HG02852 (cell line): ENCODE measurements around the gene ASF1A.

ENCODE experiments used
- ATAC-seq: cut with Tn5 transposase; IDR thresholded peaks from one replicate; pipeline ENCODE4 v1.9.1; 2021; ENCODE audit warnings: mild to moderate bottlenecking, moderate library complexity; ENCODE audit not compliant: unreplicated experiment

Gene ASF1A

DNA sequence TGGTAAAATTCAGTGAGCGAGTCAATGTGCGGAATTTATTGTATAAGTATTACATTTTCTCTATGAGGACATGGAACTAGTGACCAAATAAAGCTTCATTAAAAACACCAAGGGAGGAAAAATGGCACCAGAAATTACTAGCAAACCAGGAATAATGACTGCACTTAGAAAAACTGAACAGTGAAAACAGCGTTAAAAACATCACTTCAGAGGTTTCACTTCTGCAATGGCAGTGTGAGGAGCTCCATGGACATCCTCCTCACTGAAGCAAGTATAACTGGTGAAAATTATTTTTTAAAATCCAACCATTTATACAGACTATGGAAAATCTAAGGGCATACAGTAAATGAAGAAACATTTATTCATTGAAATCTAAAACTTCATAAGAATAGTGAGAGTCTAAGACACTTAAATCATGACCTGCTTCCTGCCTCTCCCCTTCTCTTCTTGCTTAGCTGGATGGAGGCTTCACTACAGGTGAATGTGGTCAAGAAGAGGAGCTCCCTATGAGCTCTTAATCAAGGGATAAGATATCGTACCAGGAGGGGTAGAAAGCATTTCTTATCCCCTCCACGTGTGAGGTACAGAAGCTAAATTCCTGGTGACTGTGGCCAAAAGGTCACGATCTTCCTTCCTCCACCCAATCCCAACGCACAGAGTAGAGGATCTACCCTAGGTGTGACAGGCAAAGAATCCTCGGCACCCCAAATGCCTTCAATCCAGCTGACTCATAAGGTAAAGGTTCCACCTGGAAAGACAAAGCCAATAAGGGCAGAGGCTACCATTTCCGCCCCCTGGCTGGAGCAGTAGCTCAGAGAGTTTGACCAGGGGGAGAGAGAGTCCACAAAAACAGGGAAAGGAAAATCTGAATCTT, 12.3 kb upstream of the ASF1A start:
- ATAC-seq, result peak; percentile 86

DNA sequence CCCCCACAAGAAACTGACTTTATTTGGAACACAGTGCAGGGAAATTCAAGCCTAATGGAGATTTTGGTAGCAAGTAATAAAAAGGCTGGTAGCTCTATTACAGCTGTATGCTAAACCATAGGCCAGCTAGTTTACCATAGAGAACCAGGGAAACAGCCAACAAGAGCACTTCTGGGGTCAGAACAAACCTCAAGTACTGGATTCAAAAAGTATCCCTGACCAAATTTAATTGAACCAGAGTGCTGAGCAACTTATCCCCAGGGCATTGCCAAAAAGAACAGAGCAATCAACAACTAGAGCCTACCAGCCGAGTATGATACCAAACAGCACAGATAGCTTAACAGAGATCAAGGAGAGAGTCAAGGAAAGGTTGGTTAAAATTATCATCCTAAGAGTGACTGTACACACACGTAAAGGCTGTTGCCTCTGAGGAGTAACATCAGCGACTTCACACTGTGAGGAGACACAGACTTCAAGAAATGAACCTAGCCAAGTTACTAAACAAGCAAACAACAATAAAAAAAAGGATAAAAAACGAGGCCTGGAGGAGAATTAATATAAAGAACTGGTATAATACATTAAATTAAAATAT, 11.5 kb upstream of the ASF1A start:
- ATAC-seq, result no peak

DNA sequence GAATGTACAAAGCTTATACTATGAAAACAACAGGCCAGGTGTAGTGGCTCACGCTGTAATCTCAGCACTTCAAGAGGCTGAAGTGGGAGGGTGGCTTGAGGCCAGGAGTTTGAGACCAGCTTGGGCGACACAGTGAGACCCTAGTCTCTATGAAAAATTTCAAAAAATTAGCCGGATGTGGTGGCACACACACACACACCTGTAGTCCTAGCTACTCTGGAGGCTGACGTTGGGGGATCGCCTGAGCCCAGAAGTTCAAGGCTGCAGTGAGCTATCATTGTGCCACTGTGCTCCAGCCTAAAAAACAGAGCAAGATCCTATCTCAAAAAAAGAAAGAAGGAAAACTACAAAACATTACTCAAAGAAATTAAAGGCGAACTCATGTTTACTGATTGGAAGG, 7.3 kb upstream of the ASF1A start:
- ATAC-seq, result no peak

DNA sequence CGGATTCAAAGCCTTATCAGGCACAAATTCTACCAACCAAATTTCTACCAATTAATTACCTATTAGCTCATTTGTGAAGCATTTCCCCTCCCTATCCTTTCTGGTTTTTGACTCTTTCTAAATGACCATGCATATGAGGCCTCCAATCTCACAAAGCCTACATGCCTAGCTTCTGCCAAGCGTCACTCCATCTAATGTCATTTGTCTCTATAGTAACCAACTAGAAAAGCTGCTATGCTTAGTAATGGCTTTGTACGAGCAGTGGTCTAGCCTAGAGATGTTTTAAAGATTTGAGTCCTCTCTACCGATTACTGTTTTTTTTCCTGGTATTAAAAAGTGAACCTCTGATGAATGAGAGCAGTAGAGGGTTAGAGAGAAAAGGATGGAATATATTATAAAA, 4.8 kb upstream of the ASF1A start:
- ATAC-seq, result no peak

GRCh38 chr6:118890997-118891790, 2.8 kb upstream of the ASF1A start:
- ATAC-seq, result peak; percentile 12

- ATAC-seq, result no peak
Measured at GRCh38 chr6:118892355-118892991, 1.5 kb upstream of the ASF1A start.

DNA sequence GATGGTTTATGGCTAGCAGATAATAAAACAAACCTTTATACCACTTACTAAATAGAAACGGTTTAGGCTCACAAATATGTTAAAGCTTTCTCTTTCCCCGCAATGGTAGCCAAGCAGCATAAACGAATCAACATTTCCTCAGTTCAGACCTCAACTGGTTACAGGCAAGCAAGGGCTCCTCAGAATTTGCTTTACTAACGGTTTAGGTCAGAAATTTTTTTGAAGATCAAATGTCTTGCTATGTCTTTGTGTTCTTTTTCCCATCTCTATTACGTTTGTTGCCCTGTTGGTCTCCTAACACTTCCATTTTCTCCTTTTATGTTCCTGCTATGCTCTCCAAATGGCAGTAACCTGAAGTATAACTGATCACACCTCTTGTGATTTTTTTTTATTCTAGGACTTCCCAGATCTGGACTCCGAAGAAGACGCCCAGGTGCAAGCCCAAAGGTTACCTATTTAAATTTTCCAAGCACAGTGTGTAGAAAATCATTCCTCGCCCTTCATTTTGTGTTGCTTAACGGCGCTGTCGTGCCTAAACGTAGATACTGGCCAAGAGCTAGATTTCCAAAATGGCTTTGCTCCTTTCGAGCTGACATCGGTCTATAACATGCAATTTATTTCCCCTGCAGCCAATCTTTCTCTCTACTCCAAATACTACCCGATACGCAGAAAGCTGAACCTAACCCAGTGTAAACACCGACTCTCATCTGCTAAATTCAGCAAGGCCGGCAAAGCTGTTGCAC, 717 bp upstream of the ASF1A start:
- peak; percentile 18 for ATAC-seq

DNA sequence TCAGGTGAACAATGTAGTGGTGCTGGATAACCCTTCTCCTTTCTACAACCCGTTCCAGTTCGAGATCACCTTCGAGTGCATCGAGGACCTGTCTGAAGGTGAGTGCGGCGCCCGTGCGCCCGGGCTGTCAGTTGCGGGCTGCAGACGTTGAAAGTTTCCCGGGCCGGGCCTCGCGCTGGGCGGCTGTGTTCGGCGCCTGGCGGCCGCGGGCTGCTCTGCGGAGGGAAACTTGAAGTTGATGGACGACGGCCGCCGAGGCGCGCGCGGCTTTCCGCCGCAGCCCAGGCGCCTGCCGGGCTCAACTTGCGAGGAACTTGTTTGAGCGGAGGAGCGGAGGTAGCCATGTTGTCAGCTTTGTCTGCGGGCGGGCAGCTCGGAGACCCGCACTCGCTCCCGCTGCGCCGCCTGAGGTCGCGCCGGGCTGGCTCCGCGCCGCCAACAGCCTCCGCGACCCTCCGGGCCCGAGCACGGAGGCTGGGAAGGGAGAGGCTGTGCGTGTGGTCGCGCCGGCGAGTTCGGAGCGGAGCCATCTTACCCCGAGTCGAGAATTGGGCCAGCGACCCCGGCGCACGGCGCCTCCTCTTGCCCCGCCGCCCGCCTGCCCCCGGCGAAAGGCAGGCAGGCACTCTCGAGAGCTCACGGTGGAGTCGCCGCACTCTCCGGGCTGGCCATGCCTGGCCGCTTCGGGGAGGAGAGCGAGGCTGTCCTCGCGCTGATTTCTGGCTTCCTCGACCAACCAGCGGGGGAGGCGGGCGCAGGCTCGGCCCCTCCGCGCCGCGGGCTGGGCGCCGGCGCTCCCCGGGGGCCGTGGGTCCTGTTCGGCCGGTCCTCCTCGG, 691 bp downstream of the ASF1A start:
- ATAC-seq, result peak; percentile 33

- no peak for ATAC-seq
Measured at GRCh38 chr6:118895261-118895560, 1.3 kb downstream of the ASF1A start.

DNA sequence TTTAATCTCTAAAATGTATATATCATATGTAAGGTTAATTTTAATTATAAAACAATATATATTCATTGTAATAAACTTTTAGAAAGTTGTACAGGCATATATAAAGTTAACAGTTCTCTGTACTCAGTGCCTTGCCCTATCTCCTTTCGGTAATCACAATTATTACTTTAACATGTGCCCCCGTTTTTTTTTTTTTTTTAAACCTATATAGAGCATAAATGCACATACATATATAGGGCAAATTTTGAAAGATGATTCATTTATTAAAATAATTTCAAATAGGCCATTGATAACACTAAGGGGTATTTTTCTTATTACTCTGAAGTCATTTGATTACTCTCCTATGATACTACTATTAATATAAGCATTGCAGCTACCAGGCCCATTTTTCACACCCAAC, 1.9 kb downstream of the ASF1A start:
- no peak for ATAC-seq

DNA sequence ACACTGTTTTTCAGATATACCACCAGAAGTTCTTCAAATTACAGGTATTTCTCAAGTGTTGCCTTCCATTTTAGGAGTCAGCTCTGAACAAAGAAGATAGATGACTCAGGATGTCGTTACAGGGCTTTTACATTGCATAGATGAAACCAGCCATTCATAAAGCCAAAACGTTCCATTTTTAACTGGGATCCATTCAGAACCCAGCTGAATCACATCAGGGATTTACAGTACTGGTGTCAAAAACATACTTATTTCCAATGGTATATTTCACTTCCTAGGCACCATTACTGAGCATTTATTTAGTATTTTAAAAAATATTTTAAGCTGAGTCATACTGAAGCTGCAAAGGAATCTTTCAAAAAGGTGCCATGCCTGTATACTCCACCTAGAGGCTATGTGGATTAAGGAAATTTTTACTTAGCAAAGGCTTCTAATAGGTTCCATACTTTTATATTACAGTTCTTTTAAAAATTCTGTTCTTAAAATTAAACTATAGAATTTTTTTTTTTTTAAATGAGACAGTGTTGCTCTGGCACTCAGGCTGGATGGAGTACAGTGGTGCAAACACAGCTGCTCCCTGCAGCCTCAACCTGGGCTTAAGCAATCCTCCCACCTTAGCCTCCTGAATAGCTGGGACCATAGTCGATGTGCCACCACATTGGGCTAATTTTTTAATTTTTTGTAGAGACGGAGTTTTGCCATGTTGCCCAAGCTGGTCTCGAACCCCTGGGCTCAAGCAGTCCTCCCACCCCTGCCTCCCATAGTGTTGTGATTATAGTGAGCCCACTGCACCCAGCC, 2.6 kb downstream of the ASF1A start:
- peak; percentile 18 for ATAC-seq

DNA sequence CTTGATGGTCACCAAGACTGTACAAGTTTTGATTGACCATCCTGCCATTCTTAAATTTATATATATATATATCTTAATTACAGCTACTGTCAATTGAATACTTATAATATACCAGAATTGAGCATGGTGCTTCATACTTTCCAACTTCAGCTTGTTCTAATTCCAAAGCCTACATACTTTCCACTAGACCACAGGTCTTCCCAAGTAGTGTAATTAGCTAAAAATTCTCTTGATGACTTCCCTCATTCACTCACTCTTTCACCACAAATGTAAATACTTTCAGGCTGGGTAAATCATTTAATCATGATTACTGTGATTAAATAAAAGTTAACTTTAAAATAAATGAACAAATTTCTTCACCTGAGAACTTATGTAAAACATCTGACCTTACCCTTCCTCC, 3.4 kb downstream of the ASF1A start:
- ATAC-seq, result no peak

- no peak for ATAC-seq
Measured at GRCh38 chr6:118899948-118900347, 6.0 kb downstream of the ASF1A start.

GRCh38 chr6:118902726-118903125, 8.8 kb downstream of the ASF1A start:
- ATAC-seq, result no peak

DNA sequence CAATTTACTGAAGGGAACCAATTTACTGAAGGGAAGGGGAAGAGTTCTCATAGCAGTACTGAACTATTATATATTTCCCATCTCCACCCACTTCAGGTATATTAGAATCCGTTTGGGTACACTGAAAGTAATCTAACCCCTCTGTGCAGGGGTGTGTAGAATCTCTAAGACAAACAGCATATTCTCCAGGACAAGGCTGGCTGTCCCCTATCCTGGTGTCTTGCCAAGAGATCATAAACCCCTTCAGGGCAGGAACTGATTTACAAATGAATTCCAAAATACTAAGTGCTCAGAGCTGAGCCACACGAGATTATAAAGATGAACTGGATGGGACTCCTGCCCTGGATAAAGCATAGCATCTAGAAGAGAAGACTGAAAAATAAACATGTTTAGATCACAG, 9.2 kb downstream of the ASF1A start:
- ATAC-seq, result no peak

DNA sequence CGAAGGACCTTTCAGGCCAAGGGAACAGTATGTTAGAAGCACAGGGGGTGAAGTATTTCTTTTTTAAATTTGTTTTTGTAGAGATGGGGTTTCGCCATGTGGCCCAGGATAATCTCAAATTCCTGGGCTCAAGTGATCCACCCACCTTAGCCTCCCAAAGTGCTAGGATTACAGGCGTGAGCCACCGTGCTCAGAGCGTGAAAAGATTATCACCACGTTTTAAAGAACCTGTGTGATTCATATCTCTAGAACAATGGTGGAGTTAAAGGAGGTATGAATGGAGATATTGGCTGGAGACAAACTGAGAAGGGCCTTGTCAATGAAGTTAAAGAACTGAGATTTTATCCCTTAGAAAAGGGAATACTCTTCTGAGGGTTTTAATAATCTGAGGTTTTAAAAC, 9.7 kb downstream of the ASF1A start:
- ATAC-seq, result no peak

DNA sequence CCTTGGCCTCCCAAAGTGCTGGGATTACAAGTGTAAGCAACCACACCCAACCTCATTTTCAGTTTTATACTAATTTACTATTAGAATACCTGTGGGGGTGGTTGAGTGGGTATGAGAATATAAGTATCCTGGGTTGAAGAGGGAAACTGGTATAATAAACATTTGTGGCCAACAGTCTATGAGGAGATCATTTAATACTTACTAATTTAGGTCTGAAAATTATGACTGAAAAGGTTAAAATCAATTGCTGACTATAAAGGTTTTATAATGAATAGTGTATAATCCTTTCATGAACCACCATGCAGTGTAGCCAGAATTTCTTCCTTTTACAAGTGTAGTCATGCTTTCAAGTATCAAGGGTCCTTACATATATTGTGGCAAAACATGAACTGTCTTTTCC, 11.1 kb downstream of the ASF1A start:
- ATAC-seq, result no peak

DNA sequence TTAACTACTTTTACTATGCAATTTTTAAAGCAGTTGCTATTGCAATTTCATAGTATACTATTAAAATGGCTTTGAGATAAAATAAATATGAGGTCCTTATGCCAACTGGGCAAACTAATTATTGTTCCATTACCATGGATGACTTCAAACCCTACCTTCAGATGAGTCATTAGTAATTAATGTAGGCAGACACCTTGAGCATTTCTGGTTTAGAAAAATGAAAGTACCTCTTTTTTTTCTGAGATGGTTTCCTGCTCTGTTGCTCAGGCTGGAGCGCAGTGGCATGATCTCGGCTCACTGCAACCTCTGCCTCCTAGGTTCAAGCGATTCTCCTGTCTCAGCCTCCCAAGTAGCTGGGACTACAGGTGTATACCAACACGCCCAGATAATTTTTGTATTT, 11.9 kb downstream of the ASF1A start:
- no peak for ATAC-seq

DNA sequence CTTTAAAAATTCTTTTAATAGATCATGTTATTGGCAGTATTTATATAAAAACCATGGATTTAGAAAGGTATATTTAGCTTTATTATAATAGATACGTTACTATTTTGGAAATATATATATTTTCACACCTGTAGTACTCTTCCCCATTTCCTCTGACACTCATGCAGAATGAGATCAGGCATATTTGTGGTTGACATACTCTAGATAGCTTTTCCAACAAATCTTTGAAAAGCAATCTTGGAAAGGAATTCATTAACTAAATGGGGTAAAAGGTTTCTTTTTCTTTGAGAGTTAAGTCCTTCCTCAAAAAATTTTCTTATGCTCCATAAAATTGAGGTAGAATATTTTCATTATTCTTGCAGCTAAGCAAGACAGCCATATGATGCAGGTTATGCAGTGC, 14.5 kb downstream of the ASF1A start:
- ATAC-seq, result no peak
